Measurements from ENCODE around the gene PPT2.

DNA sequence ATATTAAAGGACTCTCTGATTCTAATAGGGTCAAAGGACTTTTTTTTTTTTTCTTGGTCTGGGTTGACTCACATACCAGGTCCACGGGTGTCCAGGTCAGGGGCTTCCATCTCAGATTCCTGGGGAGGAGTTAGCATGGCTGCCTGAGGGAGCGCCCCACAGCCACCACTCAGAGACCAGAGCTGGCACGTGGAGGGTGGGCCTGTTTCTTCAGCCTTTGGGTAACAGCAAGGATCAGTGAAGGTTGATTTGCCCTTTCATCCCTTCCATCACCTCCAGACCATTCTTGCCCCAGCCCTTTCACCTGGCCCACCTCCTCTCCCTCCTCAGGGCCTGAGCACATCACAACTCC is 44.4 kb downstream of the PPT2 start:
- TF ChIP-seq, protein P1, sequence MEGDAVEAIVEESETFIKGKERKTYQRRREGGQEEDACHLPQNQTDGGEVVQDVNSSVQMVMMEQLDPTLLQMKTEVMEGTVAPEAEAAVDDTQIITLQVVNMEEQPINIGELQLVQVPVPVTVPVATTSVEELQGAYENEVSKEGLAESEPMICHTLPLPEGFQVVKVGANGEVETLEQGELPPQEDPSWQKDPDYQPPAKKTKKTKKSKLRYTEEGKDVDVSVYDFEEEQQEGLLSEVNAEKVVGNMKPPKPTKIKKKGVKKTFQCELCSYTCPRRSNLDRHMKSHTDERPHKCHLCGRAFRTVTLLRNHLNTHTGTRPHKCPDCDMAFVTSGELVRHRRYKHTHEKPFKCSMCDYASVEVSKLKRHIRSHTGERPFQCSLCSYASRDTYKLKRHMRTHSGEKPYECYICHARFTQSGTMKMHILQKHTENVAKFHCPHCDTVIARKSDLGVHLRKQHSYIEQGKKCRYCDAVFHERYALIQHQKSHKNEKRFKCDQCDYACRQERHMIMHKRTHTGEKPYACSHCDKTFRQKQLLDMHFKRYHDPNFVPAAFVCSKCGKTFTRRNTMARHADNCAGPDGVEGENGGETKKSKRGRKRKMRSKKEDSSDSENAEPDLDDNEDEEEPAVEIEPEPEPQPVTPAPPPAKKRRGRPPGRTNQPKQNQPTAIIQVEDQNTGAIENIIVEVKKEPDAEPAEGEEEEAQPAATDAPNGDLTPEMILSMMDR (IDR thresholded peaks at IDR 0.05) = no peak
- TF ChIP-seq POLR2A (IDR thresholded peaks at IDR 0.05) = no peak

All from right lobe of liver (tissue), 4 donors.